ENCODE measurements around the gene TSHZ1.

The TSHZ1 gene

GRCh38 chr18:75215663-75216062 is 5.1 kb downstream of the TSHZ1 start:
- TF ChIP-seq YY1 (IDR thresholded peaks at IDR 0.05; ENCODE audit: low read depth) (peak; percentile 19; the same call in 1 of the 2 replicates), CEBPB (IDR thresholded peaks at IDR 0.05) (no peak)

GRCh38 chr18:75216212-75216910 is 5.8 kb downstream of the TSHZ1 start:
- TF ChIP-seq, protein P1, sequence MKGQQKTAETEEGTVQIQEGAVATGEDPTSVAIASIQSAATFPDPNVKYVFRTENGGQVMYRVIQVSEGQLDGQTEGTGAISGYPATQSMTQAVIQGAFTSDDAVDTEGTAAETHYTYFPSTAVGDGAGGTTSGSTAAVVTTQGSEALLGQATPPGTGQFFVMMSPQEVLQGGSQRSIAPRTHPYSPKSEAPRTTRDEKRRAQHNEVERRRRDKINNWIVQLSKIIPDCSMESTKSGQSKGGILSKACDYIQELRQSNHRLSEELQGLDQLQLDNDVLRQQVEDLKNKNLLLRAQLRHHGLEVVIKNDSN (IDR thresholded peaks at IDR 0.05) = no peak

DNA sequence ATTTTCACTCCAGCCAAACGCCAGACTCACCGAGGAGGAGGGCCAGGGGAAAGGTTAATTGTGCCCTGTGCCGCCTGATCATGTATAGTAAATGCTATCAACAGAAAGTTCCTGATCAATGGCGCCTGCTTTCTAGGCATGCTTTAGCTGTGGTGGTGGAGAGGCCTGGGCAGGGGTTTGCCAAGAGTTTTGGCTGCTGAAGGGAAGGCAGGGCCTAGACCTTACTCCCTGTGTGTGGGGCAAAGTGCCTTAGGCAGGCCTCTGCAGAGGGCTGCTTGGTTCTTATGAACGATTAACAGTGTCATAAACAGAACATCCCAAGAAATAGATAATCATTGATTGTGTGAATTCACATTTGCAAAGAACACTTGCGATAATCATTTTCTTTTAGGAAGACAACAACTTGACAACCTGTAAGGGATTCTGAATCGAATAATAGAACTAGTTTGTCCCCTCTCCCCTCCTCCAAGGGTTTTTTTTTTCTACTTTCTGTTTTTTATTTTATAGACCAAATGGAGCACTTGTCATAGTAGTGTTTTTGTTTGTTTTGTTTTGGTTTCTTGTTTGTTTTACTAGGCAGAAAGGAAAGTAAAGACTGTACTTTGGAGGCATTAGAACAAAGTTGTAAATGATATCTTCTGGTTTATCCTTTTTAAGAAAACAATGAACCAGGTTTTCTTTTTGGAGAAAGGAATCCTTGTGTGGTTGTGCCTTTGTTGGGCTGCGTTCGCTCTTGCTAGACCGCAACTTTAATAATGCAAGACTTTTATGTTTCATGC is 6.5 kb downstream of the TSHZ1 start:
- TF ChIP-seq TCF12 (IDR thresholded peaks at IDR 0.05; ENCODE audit: low read depth) = no peak
- no peak for TF ChIP-seq EP300 (IDR thresholded peaks at IDR 0.05; ENCODE audit: borderline replicate concordance)
- TF ChIP-seq, protein P2, sequence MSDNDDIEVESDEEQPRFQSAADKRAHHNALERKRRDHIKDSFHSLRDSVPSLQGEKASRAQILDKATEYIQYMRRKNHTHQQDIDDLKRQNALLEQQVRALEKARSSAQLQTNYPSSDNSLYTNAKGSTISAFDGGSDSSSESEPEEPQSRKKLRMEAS (IDR thresholded peaks at IDR 0.05) = no peak
- no peak for TF ChIP-seq YY1 (IDR thresholded peaks at IDR 0.05; ENCODE audit: low read depth)
- TF ChIP-seq, protein P1 (IDR thresholded peaks at IDR 0.05) = no peak
- TF ChIP-seq CREB1 (IDR thresholded peaks at IDR 0.05; ENCODE audit: low read depth) = no peak
- TF ChIP-seq ZBTB7A (IDR thresholded peaks at IDR 0.05; ENCODE audit: low read depth) = no peak
- no peak for TF ChIP-seq TEAD4 (IDR thresholded peaks at IDR 0.05)
- TF ChIP-seq REST (IDR thresholded peaks at IDR 0.05; ENCODE audit: low read depth) = no peak
- no peak for TF ChIP-seq FOXM1 (IDR thresholded peaks at IDR 0.05; ENCODE audit: borderline replicate concordance, low read depth)
- TF ChIP-seq RAD21 (IDR thresholded peaks at IDR 0.05; ENCODE audit: low read depth) = no peak
- no peak for TF ChIP-seq EGR1 (IDR thresholded peaks at IDR 0.05)
- no peak for TF ChIP-seq TAF1 (IDR thresholded peaks at IDR 0.05; ENCODE audit: low read depth)

DNA sequence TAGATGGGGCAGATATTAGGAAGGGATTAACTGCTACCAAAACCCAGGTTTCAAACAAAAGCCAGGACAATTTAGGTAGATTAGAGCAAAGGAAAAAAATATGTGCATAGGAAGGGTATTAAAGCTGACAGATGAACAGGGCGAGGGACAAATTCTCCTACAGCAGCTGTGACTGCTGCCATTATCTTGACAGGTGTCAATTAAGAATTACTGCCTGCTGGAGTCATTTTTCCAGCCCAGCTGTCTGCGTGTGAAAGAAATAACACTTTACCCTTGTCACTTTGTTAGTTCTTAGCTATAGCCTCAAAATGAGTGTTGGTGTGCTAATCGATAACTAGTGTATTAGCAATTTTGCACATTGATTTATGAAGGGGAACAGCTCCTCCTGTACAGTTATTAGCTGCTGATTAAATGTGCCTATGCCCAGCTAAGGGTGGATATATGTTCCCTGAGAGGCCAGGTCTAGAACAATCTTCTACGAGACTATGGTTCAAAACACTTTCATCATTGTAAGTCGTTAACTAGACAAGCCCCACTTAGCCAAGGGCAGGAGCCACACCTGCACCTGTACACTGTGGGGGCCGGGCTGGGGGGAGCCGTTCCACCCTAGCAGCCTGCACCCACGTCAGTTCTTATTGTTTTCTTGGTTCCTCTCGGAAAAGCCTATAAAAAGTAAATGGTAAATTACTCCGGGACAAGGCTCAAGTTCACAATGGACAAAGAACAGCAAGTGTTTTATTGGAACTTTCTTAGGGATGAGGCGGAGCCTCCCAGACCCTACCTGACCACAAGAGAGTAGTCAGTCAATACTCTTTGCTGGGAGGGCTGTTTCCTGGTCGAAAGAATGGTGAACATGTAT is 7.7 kb downstream of the TSHZ1 start:
- TF ChIP-seq FOXM1 (IDR thresholded peaks at IDR 0.05; ENCODE audit: borderline replicate concordance, low read depth) = no peak
- TF ChIP-seq, protein P2 (IDR thresholded peaks at IDR 0.05) = no peak
- peak; percentile 83 for TF ChIP-seq EP300 (IDR thresholded peaks at IDR 0.05; ENCODE audit: borderline replicate concordance)
- no peak for TF ChIP-seq CEBPB (IDR thresholded peaks at IDR 0.05)
- no peak for TF ChIP-seq CREB1 (IDR thresholded peaks at IDR 0.05; ENCODE audit: low read depth)
- TF ChIP-seq, protein P1 (IDR thresholded peaks at IDR 0.05) = no peak
- no peak for TF ChIP-seq YY1 (IDR thresholded peaks at IDR 0.05; ENCODE audit: low read depth)
- TF ChIP-seq TCF12 (IDR thresholded peaks at IDR 0.05; ENCODE audit: low read depth) = peak; percentile 92
- TF ChIP-seq ZBTB7A (IDR thresholded peaks at IDR 0.05; ENCODE audit: low read depth) = no peak
- no peak for TF ChIP-seq TEAD4 (IDR thresholded peaks at IDR 0.05)
- TF ChIP-seq REST (IDR thresholded peaks at IDR 0.05; ENCODE audit: low read depth) = no peak
- TF ChIP-seq EGR1 (IDR thresholded peaks at IDR 0.05) = 0 out of 2 replicates have a peak, but pooled peaks have one; percentile 22

DNA sequence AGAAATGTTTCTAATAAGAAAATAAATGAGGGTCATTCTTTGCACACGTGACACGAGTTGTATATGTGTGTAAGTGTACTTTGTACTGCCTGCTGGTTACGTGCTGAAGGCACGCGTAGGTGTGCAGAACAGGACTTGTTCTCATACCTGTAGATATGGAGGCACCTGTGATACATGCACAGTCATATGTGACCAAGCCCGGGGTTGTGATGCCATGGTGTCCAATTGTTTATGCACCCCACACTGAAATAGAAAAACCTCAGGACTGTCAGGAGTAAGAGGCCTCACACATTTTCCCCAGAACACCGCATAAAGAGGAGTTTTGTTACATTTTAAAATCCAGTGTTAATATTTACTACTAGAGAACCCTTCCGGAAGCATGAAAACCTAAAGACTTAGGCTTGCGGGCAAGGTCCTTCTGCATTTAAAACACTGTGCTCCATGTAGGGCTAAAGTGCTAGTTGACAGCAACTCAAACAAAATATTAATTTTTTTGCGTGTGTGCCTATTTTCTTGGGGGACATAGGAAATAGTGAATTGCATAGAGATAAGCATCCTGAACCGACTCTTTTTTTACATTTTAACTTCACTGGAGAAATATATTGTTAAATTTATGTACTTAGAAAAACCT is 9.3 kb downstream of the TSHZ1 start:
- TF ChIP-seq RAD21 (IDR thresholded peaks at IDR 0.05; ENCODE audit: low read depth) (no peak), YY1 (IDR thresholded peaks at IDR 0.05; ENCODE audit: low read depth) (no peak), FOXM1 (IDR thresholded peaks at IDR 0.05; ENCODE audit: borderline replicate concordance, low read depth) (no peak), TCF12 (IDR thresholded peaks at IDR 0.05; ENCODE audit: low read depth) (no peak), TAF1 (IDR thresholded peaks at IDR 0.05; ENCODE audit: low read depth) (no peak), EP300 (IDR thresholded peaks at IDR 0.05; ENCODE audit: borderline replicate concordance) (no peak), CEBPB (IDR thresholded peaks at IDR 0.05) (no peak)
- TF ChIP-seq, protein P2 (IDR thresholded peaks at IDR 0.05) = no peak
